ENCODE measurements around the gene ZNF620.

GRCh38 chr3:40557575-40558161 is 51.8 kb downstream of the ZNF620 start:
- TF ChIP-seq EZH2phosphoT487 (IDR thresholded peaks at IDR 0.05; ENCODE audit: borderline replicate concordance, low read length): no peak
- no peak for TF ChIP-seq CTCF (conservative IDR thresholded peaks at IDR 0.05; ENCODE audit: low read depth, low read length)
